AG09319 (cell line): Measurements from ENCODE around the gene CACNA2D3.

Experiments used
- DNase-seq: peaks from one replicate; pipeline ENCODE4 v3.0.0-alpha.2; 2010; ENCODE audit warnings: low read depth; ENCODE audit errors: extremely low read depth
- CTCF ChIP-seq: IDR thresholded peaks from 2 replicates; pipeline ENCODE4 v1.5.1; 2011; ENCODE audit warnings: low read depth, mild to moderate bottlenecking, inconsistent platforms, low read length, moderate library complexity

Gene CACNA2D3

GRCh38 chr3:54827056-54827687 lies 704.8 kb downstream of the CACNA2D3 start:
- no peak for TF ChIP-seq CTCF

GRCh38 chr3:54827776-54828175 lies 705.4 kb downstream of the CACNA2D3 start:
- no peak for DNase-seq
- no peak for TF ChIP-seq CTCF

More at GRCh38 chr3:54827056-54827687, 704.8 kb downstream of the CACNA2D3 start:
- no peak for DNase-seq

- TF ChIP-seq CTCF = peak; percentile 38
- no peak for DNase-seq
Measured at GRCh38 chr3:54830658-54831057, 708.3 kb downstream of the CACNA2D3 start.

- TF ChIP-seq CTCF = no peak
- DNase-seq = no peak
Measured at GRCh38 chr3:54831112-54831511, 708.8 kb downstream of the CACNA2D3 start.

GRCh38 chr3:54832876-54833275 lies 710.5 kb downstream of the CACNA2D3 start:
- DNase-seq = no peak
- TF ChIP-seq CTCF = no peak

GRCh38 chr3:54835701-54836100 lies 713.3 kb downstream of the CACNA2D3 start:
- no peak for DNase-seq
- TF ChIP-seq CTCF = no peak

GRCh38 chr3:54836871-54837270 lies 714.5 kb downstream of the CACNA2D3 start:
- DNase-seq = no peak
- no peak for TF ChIP-seq CTCF
